HUES6 (cell line): ENCODE measurements around the gene VTI1A.

Source experiments
- H3K27ac ChIP-seq: 2 replicates; pipeline ENCODE4 v1.7.0; 2013; ENCODE audit warnings: low read depth, mild to moderate bottlenecking, low read length, inconsistent platforms
- H3K27me3 ChIP-seq: 2 replicates; pipeline ENCODE4 v1.6.1; 2013; ENCODE audit warnings: low read length; ENCODE audit not compliant: control insufficient read depth, insufficient read depth
- H3K36me3 ChIP-seq: 2 replicates; pipeline ENCODE4 v1.6.1; 2013; ENCODE audit warnings: low read length; ENCODE audit not compliant: control insufficient read depth, insufficient read depth
- H3K4me1 ChIP-seq: 2 replicates; pipeline ENCODE4 v1.6.1; 2013; ENCODE audit warnings: low read length; ENCODE audit not compliant: control insufficient read depth, insufficient read depth
- H3K4me3 ChIP-seq: 2 replicates; pipeline ENCODE4 v1.5.1; 2013; ENCODE audit warnings: low read depth, low read length
- H3K9ac ChIP-seq: one replicate; pipeline ENCODE4 v1.6.1; 2013; ENCODE audit warnings: mild to moderate bottlenecking, low read length
- H3K9me3 ChIP-seq: 2 replicates; pipeline ENCODE4 v1.6.1; 2013; ENCODE audit warnings: low read depth, low read length; ENCODE audit not compliant: control insufficient read depth, insufficient read depth

VTI1A gene

GRCh38 chr10:112706577-112706976, 259.6 kb downstream of the VTI1A start:
- Histone ChIP-seq H3K36me3 (no peaks in the 10 kb centered on the region), H3K4me1 (peaks cover 19% of the 10 kb centered on the region), H3K9ac (no peak overlapping the region), H3K27me3 (no peaks in the 10 kb centered on the region), H3K9me3 (no peaks in the 10 kb centered on the region), H3K4me3 (no peak overlapping the region), H3K27ac (no peak overlapping the region)

- H3K4me3 ChIP-seq: no peak overlapping the region
- no peak overlapping the region for H3K27ac ChIP-seq
- H3K36me3 ChIP-seq: no peaks in the 10 kb centered on the region
- no peaks in the 10 kb centered on the region for H3K9me3 ChIP-seq
- H3K9ac ChIP-seq: no peak overlapping the region
- peaks cover 19% of the 10 kb centered on the region for H3K4me1 ChIP-seq
- H3K27me3 ChIP-seq: no peaks in the 10 kb centered on the region
Observed at GRCh38 chr10:112708461-112708860, 261.4 kb downstream of the VTI1A start.

- no peaks in the 10 kb centered on the region for H3K9me3 ChIP-seq
- peaks cover 19% of the 10 kb centered on the region for H3K4me1 ChIP-seq
- no peak overlapping the region for H3K27ac ChIP-seq
- no peaks in the 10 kb centered on the region for H3K36me3 ChIP-seq
- H3K9ac ChIP-seq: no peak overlapping the region
- no peak overlapping the region for H3K4me3 ChIP-seq
- H3K27me3 ChIP-seq: no peaks in the 10 kb centered on the region
Observed at GRCh38 chr10:112710528-112710927, 263.5 kb downstream of the VTI1A start.

GRCh38 chr10:112711366-112711765, 264.4 kb downstream of the VTI1A start:
- Histone ChIP-seq H3K36me3 (no peaks in the 10 kb centered on the region), H3K9me3 (no peaks in the 10 kb centered on the region), H3K4me1 (peaks cover 19% of the 10 kb centered on the region), H3K27me3 (no peaks in the 10 kb centered on the region), H3K27ac (no peak overlapping the region), H3K4me3 (no peak overlapping the region), H3K9ac (no peak overlapping the region)

GRCh38 chr10:112712536-112712935, 265.5 kb downstream of the VTI1A start:
- no peak overlapping the region for H3K9ac ChIP-seq
- H3K27me3 ChIP-seq: no peaks in the 10 kb centered on the region
- H3K4me1 ChIP-seq: peaks cover 21% of the 10 kb centered on the region
- no peaks in the 10 kb centered on the region for H3K9me3 ChIP-seq
- H3K27ac ChIP-seq: no peak overlapping the region
- no peaks in the 10 kb centered on the region for H3K36me3 ChIP-seq
- H3K4me3 ChIP-seq: no peak overlapping the region

- H3K9me3 ChIP-seq: no peaks in the 10 kb centered on the region
- no peak overlapping the region for H3K9ac ChIP-seq
- no peak overlapping the region for H3K27ac ChIP-seq
- H3K36me3 ChIP-seq: no peaks in the 10 kb centered on the region
- peaks cover 19% of the 10 kb centered on the region for H3K4me1 ChIP-seq
- no peaks in the 10 kb centered on the region for H3K27me3 ChIP-seq
- no peak overlapping the region for H3K4me3 ChIP-seq
Observed at GRCh38 chr10:112713411-112713810, 266.4 kb downstream of the VTI1A start.

GRCh38 chr10:112715581-112715980, 268.6 kb downstream of the VTI1A start:
- Histone ChIP-seq H3K9me3 (no peaks in the 10 kb centered on the region), H3K4me1 (peaks cover 13% of the 10 kb centered on the region; the same call in 1 of the 2 replicates), H3K9ac (no peak overlapping the region), H3K36me3 (no peaks in the 10 kb centered on the region), H3K27me3 (no peaks in the 10 kb centered on the region), H3K4me3 (no peak overlapping the region), H3K27ac (no peak overlapping the region)

GRCh38 chr10:112716076-112716475, 269.1 kb downstream of the VTI1A start:
- Histone ChIP-seq H3K4me3 (no peak overlapping the region), H3K9ac (no peak overlapping the region), H3K4me1 (peaks cover 13% of the 10 kb centered on the region; the same call in 1 of the 2 replicates), H3K9me3 (no peaks in the 10 kb centered on the region), H3K27me3 (no peaks in the 10 kb centered on the region), H3K27ac (no peak overlapping the region), H3K36me3 (no peaks in the 10 kb centered on the region)

- H3K4me1 ChIP-seq: peaks cover 13% of the 10 kb centered on the region; the same call in 1 of the 2 replicates
- no peaks in the 10 kb centered on the region for H3K36me3 ChIP-seq
- H3K27ac ChIP-seq: no peak overlapping the region
- H3K9me3 ChIP-seq: no peaks in the 10 kb centered on the region
- H3K4me3 ChIP-seq: no peak overlapping the region
- H3K27me3 ChIP-seq: no peaks in the 10 kb centered on the region
- no peak overlapping the region for H3K9ac ChIP-seq
Observed at GRCh38 chr10:112716924-112717413, 270.0 kb downstream of the VTI1A start.

- H3K9ac ChIP-seq: no peak overlapping the region
- peaks cover 22% of the 10 kb centered on the region; the same call in 1 of the 2 replicates for H3K4me1 ChIP-seq
- no peak overlapping the region for H3K4me3 ChIP-seq
- H3K9me3 ChIP-seq: no peaks in the 10 kb centered on the region
- no peak overlapping the region for H3K27ac ChIP-seq
- H3K36me3 ChIP-seq: no peaks in the 10 kb centered on the region
- no peaks in the 10 kb centered on the region for H3K27me3 ChIP-seq
Observed at GRCh38 chr10:112720178-112720577, 273.2 kb downstream of the VTI1A start.

- Histone ChIP-seq H3K4me1 (peaks cover 22% of the 10 kb centered on the region; the same call in 1 of the 2 replicates), H3K9me3 (no peaks in the 10 kb centered on the region), H3K27me3 (no peaks in the 10 kb centered on the region), H3K36me3 (no peaks in the 10 kb centered on the region), H3K4me3 (no peak overlapping the region), H3K9ac (no peak overlapping the region), H3K27ac (no peak overlapping the region)
Observed at GRCh38 chr10:112721080-112721698, 274.2 kb downstream of the VTI1A start.
